Measurements from ENCODE around the gene BCL2L14.
"Not testable (repeated sequence)": the region's sequence is repeated elsewhere in the genome, so short reads cannot be mapped to it uniquely, and the experiment has no call there.

The BCL2L14 gene

DNA sequence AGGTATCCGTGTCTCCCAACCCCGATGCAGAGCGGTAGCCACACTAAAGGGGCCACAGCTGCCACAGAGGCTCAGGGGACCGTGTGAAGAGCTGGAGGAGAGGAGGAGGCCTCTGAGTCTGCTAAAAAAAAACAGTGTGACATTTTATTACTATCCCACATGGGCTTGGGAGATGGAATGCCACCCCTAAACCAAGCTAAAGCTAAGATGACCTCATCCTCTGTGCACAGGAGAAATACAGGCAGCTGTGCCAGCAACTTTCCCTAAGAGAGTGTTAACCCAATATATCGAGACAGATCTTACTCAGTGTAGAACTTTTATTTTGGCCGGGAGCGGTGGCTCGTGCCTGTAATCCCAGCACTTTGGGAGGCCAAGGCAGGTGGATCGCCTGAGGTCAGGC lies 18.0 kb downstream of the BCL2L14 start:
- H3K27ac ChIP-seq (ENCODE audit: low read length): no peak overlapping the region
- peaks cover 30% of the 10 kb centered on the region for H3K4me1 ChIP-seq (ENCODE audit: control insufficient read depth, low read depth, low read length)
- H3K4me3 ChIP-seq (ENCODE audit: low read length): no peak overlapping the region
- H3K9ac ChIP-seq (ENCODE audit: low read length): no peak overlapping the region
- no peaks in the 10 kb centered on the region for H3K27me3 ChIP-seq (ENCODE audit: control insufficient read depth, insufficient read depth, low read length)
- H3K36me3 ChIP-seq (ENCODE audit: control insufficient read depth, low read depth, low read length): no peaks in the 10 kb centered on the region
- no peaks in the 10 kb centered on the region for H3K9me3 ChIP-seq (ENCODE audit: control insufficient read depth, low read depth, low read length)

- no peaks in the 10 kb centered on the region for H3K36me3 ChIP-seq (ENCODE audit: control insufficient read depth, low read depth, low read length)
- no peak overlapping the region for H3K9ac ChIP-seq (ENCODE audit: low read length)
- H3K27me3 ChIP-seq (ENCODE audit: control insufficient read depth, insufficient read depth, low read length): no peaks in the 10 kb centered on the region
- no peak overlapping the region for H3K4me3 ChIP-seq (ENCODE audit: low read length)
- H3K4me1 ChIP-seq (ENCODE audit: control insufficient read depth, low read depth, low read length): peaks cover 27% of the 10 kb centered on the region
- no peak overlapping the region for H3K27ac ChIP-seq (ENCODE audit: low read length)
- no peaks in the 10 kb centered on the region for H3K9me3 ChIP-seq (ENCODE audit: control insufficient read depth, low read depth, low read length)
Measured at GRCh38 chr12:12091071-12091470, 20.3 kb downstream of the BCL2L14 start.

GRCh38 chr12:12091977-12092663 lies 21.4 kb downstream of the BCL2L14 start:
- Histone ChIP-seq H3K9ac (ENCODE audit: low read length) (no peak overlapping the region), H3K27ac (ENCODE audit: low read length) (no peak overlapping the region), H3K9me3 (ENCODE audit: control insufficient read depth, low read depth, low read length) (no peaks in the 10 kb centered on the region), H3K27me3 (ENCODE audit: control insufficient read depth, insufficient read depth, low read length) (no peaks in the 10 kb centered on the region), H3K4me1 (ENCODE audit: control insufficient read depth, low read depth, low read length) (peaks cover 16% of the 10 kb centered on the region), H3K4me3 (ENCODE audit: low read length) (no peak overlapping the region), H3K36me3 (ENCODE audit: control insufficient read depth, low read depth, low read length) (no peaks in the 10 kb centered on the region)

DNA sequence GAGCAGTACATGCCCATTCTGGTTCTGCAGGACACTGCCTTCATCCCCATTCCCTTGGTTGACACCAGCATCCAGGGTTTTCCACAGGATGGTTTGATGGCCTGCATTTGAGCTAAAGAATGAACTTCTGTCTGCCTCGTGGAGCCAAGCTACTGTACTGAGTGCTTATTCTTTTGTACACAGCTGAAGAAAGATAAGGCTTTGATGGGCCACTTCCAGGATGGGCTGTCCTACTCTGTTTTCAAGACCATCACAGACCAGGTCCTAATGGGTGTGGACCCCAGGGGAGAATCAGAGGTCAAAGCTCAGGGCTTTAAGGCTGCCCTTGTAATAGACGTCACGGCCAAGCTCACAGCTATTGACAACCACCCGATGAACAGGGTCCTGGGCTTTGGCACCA lies 23.7 kb downstream of the BCL2L14 start:
- Histone ChIP-seq H3K27me3 (ENCODE audit: control insufficient read depth, insufficient read depth, low read length) (no peaks in the 10 kb centered on the region), H3K27ac (ENCODE audit: low read length) (no peak overlapping the region), H3K9me3 (ENCODE audit: control insufficient read depth, low read depth, low read length) (no peaks in the 10 kb centered on the region), H3K4me1 (ENCODE audit: control insufficient read depth, low read depth, low read length) (peaks cover 5% of the 10 kb centered on the region), H3K4me3 (ENCODE audit: low read length) (no peak overlapping the region), H3K9ac (ENCODE audit: low read length) (no peak overlapping the region), H3K36me3 (ENCODE audit: control insufficient read depth, low read depth, low read length) (no peaks in the 10 kb centered on the region)

GRCh38 chr12:12095021-12095420 lies 24.3 kb downstream of the BCL2L14 start:
- H3K9ac ChIP-seq (ENCODE audit: low read length): no peak overlapping the region
- H3K27me3 ChIP-seq (ENCODE audit: control insufficient read depth, insufficient read depth, low read length): no peaks in the 10 kb centered on the region
- H3K4me1 ChIP-seq (ENCODE audit: control insufficient read depth, low read depth, low read length): peaks cover 5% of the 10 kb centered on the region
- no peaks in the 10 kb centered on the region for H3K9me3 ChIP-seq (ENCODE audit: control insufficient read depth, low read depth, low read length)
- H3K27ac ChIP-seq (ENCODE audit: low read length): no peak overlapping the region
- H3K36me3 ChIP-seq (ENCODE audit: control insufficient read depth, low read depth, low read length): no peaks in the 10 kb centered on the region
- no peak overlapping the region for H3K4me3 ChIP-seq (ENCODE audit: low read length)

DNA sequence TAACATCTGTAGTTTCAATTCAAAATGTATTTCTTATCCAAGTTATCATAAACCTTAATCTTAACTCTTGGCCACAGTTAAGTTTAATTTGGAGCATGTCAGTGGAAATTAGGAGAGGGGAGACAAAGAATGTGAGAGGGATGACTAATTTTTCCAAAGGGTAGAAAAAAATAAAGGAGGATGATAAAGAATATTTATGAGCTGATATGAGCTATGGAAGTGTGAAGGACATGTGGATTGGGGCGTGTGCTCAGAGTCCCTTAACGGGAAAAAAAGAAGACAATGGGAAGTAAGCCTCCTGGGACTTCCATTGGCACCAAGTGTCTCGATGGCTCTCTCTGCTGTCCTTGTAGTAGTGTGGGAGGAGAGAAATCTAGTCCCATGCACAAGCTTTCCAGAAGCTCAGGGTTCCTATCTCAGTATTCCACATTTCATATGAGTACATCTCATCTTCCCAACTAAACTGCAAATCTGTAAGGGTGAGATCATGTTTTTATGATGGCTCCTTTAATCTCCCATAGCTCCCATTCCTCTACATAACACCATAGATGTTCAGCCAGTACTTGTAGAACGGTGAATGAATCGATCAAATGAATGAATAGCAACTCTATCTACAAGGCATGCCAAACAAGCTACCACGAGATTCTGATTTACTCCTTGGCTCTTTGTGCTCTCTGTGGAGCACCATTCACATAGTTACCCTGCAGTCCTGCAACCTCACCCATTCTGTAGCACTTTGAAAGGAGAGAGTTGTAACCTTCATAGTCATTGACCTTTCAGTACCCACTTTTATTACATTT lies 27.4 kb downstream of the BCL2L14 start:
- Histone ChIP-seq H3K9me3 (ENCODE audit: control insufficient read depth, low read depth, low read length) (no peaks in the 10 kb centered on the region), H3K27me3 (ENCODE audit: control insufficient read depth, insufficient read depth, low read length) (no peaks in the 10 kb centered on the region), H3K4me3 (ENCODE audit: low read length) (no peak overlapping the region), H3K4me1 (ENCODE audit: control insufficient read depth, low read depth, low read length) (no peaks in the 10 kb centered on the region), H3K36me3 (ENCODE audit: control insufficient read depth, low read depth, low read length) (no peaks in the 10 kb centered on the region), H3K27ac (ENCODE audit: low read length) (no peak overlapping the region), H3K9ac (ENCODE audit: low read length) (no peak overlapping the region)

- Histone ChIP-seq H3K27me3 (ENCODE audit: control insufficient read depth, insufficient read depth, low read length) (no peaks in the 10 kb centered on the region), H3K4me1 (ENCODE audit: control insufficient read depth, low read depth, low read length) (no peaks in the 10 kb centered on the region), H3K4me3 (ENCODE audit: low read length) (no peak overlapping the region)
Measured at GRCh38 chr12:12098691-12099015, 27.9 kb downstream of the BCL2L14 start.

GRCh38 chr12:12099102-12099501 lies 28.4 kb downstream of the BCL2L14 start:
- H3K27me3 ChIP-seq (ENCODE audit: control insufficient read depth, insufficient read depth, low read length): no peaks in the 10 kb centered on the region
- H3K36me3 ChIP-seq (ENCODE audit: control insufficient read depth, low read depth, low read length): no peaks in the 10 kb centered on the region
- no peak overlapping the region for H3K9ac ChIP-seq (ENCODE audit: low read length)
- H3K4me1 ChIP-seq (ENCODE audit: control insufficient read depth, low read depth, low read length): no peaks in the 10 kb centered on the region
- H3K9me3 ChIP-seq (ENCODE audit: control insufficient read depth, low read depth, low read length): no peaks in the 10 kb centered on the region
- H3K4me3 ChIP-seq (ENCODE audit: low read length): no peak overlapping the region
- no peak overlapping the region for H3K27ac ChIP-seq (ENCODE audit: low read length)

More at GRCh38 chr12:12098691-12099015, 27.9 kb downstream of the BCL2L14 start:
- Histone ChIP-seq H3K36me3 (ENCODE audit: control insufficient read depth, low read depth, low read length) (no peaks in the 10 kb centered on the region), H3K27ac (ENCODE audit: low read length) (no peak overlapping the region), H3K9me3 (ENCODE audit: control insufficient read depth, low read depth, low read length) (no peaks in the 10 kb centered on the region), H3K9ac (ENCODE audit: low read length) (no peak overlapping the region)

DNA sequence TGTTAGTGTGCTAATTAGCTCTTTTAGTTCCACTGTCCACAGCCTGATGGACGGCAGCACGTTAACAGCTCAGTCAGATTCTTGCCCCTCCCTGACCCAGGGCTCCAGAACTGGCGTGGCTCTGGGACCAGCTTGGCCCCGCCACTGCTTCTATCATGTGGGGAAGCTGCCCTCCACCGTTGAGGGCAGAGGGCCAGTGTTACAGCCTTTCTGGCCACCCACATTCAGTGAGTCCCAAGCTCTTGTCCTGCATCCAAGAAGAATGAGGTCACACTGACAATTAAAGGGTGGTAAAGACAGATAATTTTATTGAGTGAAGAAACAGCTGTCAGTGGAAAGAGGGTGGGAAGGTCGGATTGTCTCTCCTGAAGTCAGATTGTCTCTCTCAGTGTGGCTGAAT lies 36.9 kb downstream of the BCL2L14 start:
- no peaks in the 10 kb centered on the region for H3K27me3 ChIP-seq (ENCODE audit: control insufficient read depth, insufficient read depth, low read length)
- no peaks in the 10 kb centered on the region for H3K9me3 ChIP-seq (ENCODE audit: control insufficient read depth, low read depth, low read length)
- H3K9ac ChIP-seq (ENCODE audit: low read length): no peak overlapping the region
- no peak overlapping the region for H3K27ac ChIP-seq (ENCODE audit: low read length)
- H3K4me3 ChIP-seq (ENCODE audit: low read length): no peak overlapping the region
- H3K36me3 ChIP-seq (ENCODE audit: control insufficient read depth, low read depth, low read length): no peaks in the 10 kb centered on the region
- no peaks in the 10 kb centered on the region for H3K4me1 ChIP-seq (ENCODE audit: control insufficient read depth, low read depth, low read length)

- Histone ChIP-seq H3K27me3 (ENCODE audit: control insufficient read depth, insufficient read depth, low read length) (no peaks in the 10 kb centered on the region), H3K9me3 (ENCODE audit: control insufficient read depth, low read depth, low read length) (no peaks in the 10 kb centered on the region), H3K4me3 (ENCODE audit: low read length) (no peak overlapping the region), H3K36me3 (ENCODE audit: control insufficient read depth, low read depth, low read length) (no peaks in the 10 kb centered on the region), H3K4me1 (ENCODE audit: control insufficient read depth, low read depth, low read length) (no peaks in the 10 kb centered on the region), H3K9ac (ENCODE audit: low read length) (no peak overlapping the region), H3K27ac (ENCODE audit: low read length) (no peak overlapping the region)
Measured at GRCh38 chr12:12108441-12109058, 37.8 kb downstream of the BCL2L14 start.

- not testable (repeated sequence) for H3K27me3 ChIP-seq (ENCODE audit: control insufficient read depth, insufficient read depth, low read length); H3K9me3 ChIP-seq (ENCODE audit: control insufficient read depth, low read depth, low read length); H3K27ac ChIP-seq (ENCODE audit: low read length); H3K36me3 ChIP-seq (ENCODE audit: control insufficient read depth, low read depth, low read length); H3K4me1 ChIP-seq (ENCODE audit: control insufficient read depth, low read depth, low read length); H3K9ac ChIP-seq (ENCODE audit: low read length); H3K4me3 ChIP-seq (ENCODE audit: low read length)
Measured at GRCh38 chr12:12110923-12111555, 40.3 kb downstream of the BCL2L14 start.

Measured in iPS-18a (cell line).